HEK293 (cell line): ENCODE data around the gene NGB.

ENCODE experiments used
- CTCF ChIA-PET: fragments of 350-600 bp; formaldehyde crosslinking; extraction: SDS; loops from one replicate; lab custom pipeline; 2021; ENCODE audit warnings: antibody characterized with exemption; lab: Yijun Ruan, JAX
- POLR2A ChIA-PET: fragments of 300-600 bp; formaldehyde crosslinking; extraction: SDS; loops from one replicate; lab custom pipeline; 2020; ENCODE audit warnings: antibody characterized with exemption, inconsistent platforms; lab: Yijun Ruan, JAX
- H3K27ac ChIP-seq: fragments of 200-500 bp; sonication (Bioruptor generic); 2 replicates; pipeline ENCODE4 v1.5.1; 2014; ENCODE audit warnings: low read depth, low read length, control low read depth, inconsistent platforms; ENCODE audit errors: extremely low read depth
- H3K36me3 ChIP-seq, 2 experiments: fragments of 200-500 bp in 1 of 2; sonication (Bioruptor generic) in 1 of 2; 1 replicate in 1 of 2; 2 replicates in 1 of 2; pipeline ENCODE4 v1.5.1; 2014 to 2017; ENCODE audit warnings: inconsistent platforms in 2 of 2, low read length in 2 of 2; ENCODE audit not compliant: control insufficient read depth in 2 of 2, insufficient read depth in 1 of 2
- H3K4me1 ChIP-seq: fragments of 200-500 bp; sonication (Bioruptor generic); 2 replicates; pipeline ENCODE4 v1.5.1; 2014; ENCODE audit warnings: mild to moderate bottlenecking, low read length, inconsistent platforms; ENCODE audit not compliant: control insufficient read depth, insufficient read depth
- H3K4me3 ChIP-seq: 2 replicates; pipeline ENCODE4 v1.5.1; 2011; ENCODE audit warnings: low read depth, mild to moderate bottlenecking, control low read depth, low read length, moderate library complexity
- H3K9me3 ChIP-seq: fragments of 200-500 bp; sonication (Bioruptor generic); 2 replicates; pipeline ENCODE4 v1.5.1; 2014; ENCODE audit warnings: low read depth, low read length, inconsistent platforms; ENCODE audit not compliant: control insufficient read depth, insufficient read depth
- ZIC2 ChIP-seq: fragments of 450-650 bp; formaldehyde crosslinking; IDR thresholded peaks from 2 replicates; pipeline ENCODE4 v1.5.1; 2016; ENCODE audit warnings: missing biosample characterization, missing genetic modification characterization
- ZNF114 ChIP-seq: fragments of 450-650 bp; formaldehyde crosslinking; IDR thresholded peaks from 2 replicates; pipeline ENCODE4 v1.5.0; 2017; ENCODE audit warnings: missing biosample characterization, missing genetic modification characterization
- ZNF174 ChIP-seq: fragments of 450-650 bp; formaldehyde crosslinking; IDR thresholded peaks from 2 replicates; pipeline ENCODE4 v1.5.0; 2017; ENCODE audit warnings: missing biosample characterization, mild to moderate bottlenecking, missing genetic modification characterization
- ZNF175 ChIP-seq: fragments of 450-650 bp; formaldehyde crosslinking; IDR thresholded peaks from 2 replicates; pipeline ENCODE4 v1.5.1; 2016; ENCODE audit warnings: missing biosample characterization, missing genetic modification characterization
- ZNF23 ChIP-seq: fragments of 450-650 bp; formaldehyde crosslinking; IDR thresholded peaks from 2 replicates; pipeline ENCODE4 v1.5.1; 2016; ENCODE audit warnings: missing biosample characterization, missing genetic modification characterization, borderline replicate concordance
- ZNF341 ChIP-seq: fragments of 450-650 bp; formaldehyde crosslinking; IDR thresholded peaks from 2 replicates; pipeline ENCODE4; 2016; ENCODE audit warnings: low read depth, missing biosample characterization, missing genetic modification characterization
- ZNF549 ChIP-seq: fragments of 450-650 bp; IDR thresholded peaks from 2 replicates; pipeline ENCODE4 v1.5.1; 2018; ENCODE audit warnings: missing biosample characterization, missing genetic modification characterization, mild to moderate bottlenecking, inconsistent platforms, moderate library complexity
- ZNF571 ChIP-seq: fragments of 450-650 bp; formaldehyde crosslinking; IDR thresholded peaks from 2 replicates; pipeline ENCODE4 v1.5.0; 2017; ENCODE audit warnings: missing biosample characterization, missing genetic modification characterization
- ZNF629 ChIP-seq: fragments of 450-650 bp; formaldehyde crosslinking; IDR thresholded peaks from 2 replicates; pipeline ENCODE4 v1.5.1; 2017; ENCODE audit warnings: missing biosample characterization, missing genetic modification characterization
- ZNF660 ChIP-seq: fragments of 450-650 bp; IDR thresholded peaks from 2 replicates; pipeline ENCODE4 v1.5.1; 2018; ENCODE audit warnings: missing biosample characterization, mild to moderate bottlenecking, missing genetic modification characterization
- TF ChIP-seq, protein P1 (sequence below): fragments of 450-650 bp; formaldehyde crosslinking; IDR thresholded peaks from 2 replicates; pipeline ENCODE4 v1.5.1; 2016; ENCODE audit warnings: missing biosample characterization, missing genetic modification characterization
- TF ChIP-seq, protein P2 (sequence below): fragments of 450-650 bp; formaldehyde crosslinking; IDR thresholded peaks from 2 replicates; pipeline ENCODE4 v1.5.0; 2017; ENCODE audit warnings: missing biosample characterization, missing genetic modification characterization, borderline replicate concordance

The NGB gene

DNA sequence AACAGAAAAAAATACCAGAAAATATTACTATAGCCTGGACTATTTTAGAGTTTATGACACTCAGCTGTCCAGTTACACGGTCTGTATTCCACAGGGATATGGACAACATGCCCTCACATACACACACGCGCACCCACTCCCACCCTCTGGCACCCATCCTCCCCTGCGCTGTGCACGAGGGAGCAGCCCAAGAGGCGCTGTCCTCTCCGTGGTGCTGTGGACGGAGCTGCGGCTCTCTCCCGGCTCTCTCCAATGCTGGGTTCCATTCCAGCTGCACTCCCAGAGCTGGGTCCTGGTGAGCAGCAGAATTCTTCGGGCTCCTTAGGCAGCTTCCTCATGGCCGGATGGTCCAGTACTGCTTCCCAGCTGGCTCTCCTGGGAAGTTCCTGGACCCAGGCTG lies 6.0 kb upstream of the NGB start:
- POLR2A ChIA-PET, result interaction anchor here (0.6 kb wide), 1 partner anchor 287 kb away, joined by 3 read pairs; no protein-coding TSS in a partner anchor
- Histone ChIP-seq H3K4me1 (no peaks in the 10 kb centered on the region), H3K27ac (no peak overlapping the region), H3K4me3 (no peak overlapping the region), H3K9me3 (no peaks in the 10 kb centered on the region), H3K36me3 (peaks cover 0 to 45% of the 10 kb centered on the region in 2 experiments; a peak in 2 of 3 replicates)
- CTCF ChIA-PET, result interaction anchor here (0.5 to 1.1 kb wide), 4 partner anchors 31 to 125 kb away, joined by 3 to 4 read pairs (median 4); no protein-coding TSS in a partner anchor
- TF ChIP-seq, protein P1, sequence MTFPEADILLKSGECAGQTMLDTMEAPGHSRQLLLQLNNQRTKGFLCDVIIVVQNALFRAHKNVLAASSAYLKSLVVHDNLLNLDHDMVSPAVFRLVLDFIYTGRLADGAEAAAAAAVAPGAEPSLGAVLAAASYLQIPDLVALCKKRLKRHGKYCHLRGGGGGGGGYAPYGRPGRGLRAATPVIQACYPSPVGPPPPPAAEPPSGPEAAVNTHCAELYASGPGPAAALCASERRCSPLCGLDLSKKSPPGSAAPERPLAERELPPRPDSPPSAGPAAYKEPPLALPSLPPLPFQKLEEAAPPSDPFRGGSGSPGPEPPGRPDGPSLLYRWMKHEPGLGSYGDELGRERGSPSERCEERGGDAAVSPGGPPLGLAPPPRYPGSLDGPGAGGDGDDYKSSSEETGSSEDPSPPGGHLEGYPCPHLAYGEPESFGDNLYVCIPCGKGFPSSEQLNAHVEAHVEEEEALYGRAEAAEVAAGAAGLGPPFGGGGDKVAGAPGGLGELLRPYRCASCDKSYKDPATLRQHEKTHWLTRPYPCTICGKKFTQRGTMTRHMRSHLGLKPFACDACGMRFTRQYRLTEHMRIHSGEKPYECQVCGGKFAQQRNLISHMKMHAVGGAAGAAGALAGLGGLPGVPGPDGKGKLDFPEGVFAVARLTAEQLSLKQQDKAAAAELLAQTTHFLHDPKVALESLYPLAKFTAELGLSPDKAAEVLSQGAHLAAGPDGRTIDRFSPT (tag by site-specific recombination), result no peak
- TF ChIP-seq ZNF571 (tag by site-specific recombination) (no peak), ZNF341 (no peak)

DNA sequence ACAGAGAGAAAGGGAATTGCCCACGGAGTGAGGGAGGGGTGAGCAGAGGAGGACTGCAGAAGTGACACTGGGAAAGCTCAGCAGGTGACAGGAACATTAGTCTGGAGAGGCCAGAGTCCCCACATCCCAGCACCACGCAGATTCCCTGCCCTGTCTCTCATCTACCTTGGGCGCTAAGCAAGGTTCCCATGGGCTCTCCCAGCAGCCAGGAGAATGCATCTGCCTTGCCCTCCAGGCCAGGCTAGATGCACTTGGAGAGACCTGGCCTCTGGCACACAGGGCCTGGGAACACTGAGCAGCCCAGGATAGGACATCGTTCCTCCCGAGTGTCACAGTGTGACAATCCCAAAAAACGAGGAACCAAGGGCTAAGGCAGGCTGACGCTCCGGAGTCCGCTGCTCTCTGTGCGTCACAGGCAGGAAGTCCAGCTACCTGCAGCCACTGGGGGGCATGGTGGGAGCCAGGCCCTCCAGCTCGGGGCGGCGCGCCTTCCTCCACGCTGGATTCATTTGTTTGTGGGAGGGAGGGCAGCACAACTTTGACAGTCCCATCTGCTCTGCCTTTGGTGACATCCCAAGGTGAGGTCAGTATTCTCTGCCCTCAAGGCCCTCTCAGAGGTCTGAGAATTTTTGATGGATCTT lies 5.4 kb upstream of the NGB start:
- H3K36me3 ChIP-seq, result peaks cover 0 to 39% of the 10 kb centered on the region in 2 experiments; a peak in 2 of 3 replicates
- no peaks in the 10 kb centered on the region for H3K9me3 ChIP-seq
- ChIA-PET CTCF (interaction anchor here (0.5 to 0.8 kb wide), 5 partner anchors 31 to 222 kb away, joined by 3 to 6 read pairs (median 3); partner anchors contain the start of gene ISM2), POLR2A (interaction anchor here (0.6 kb wide), 1 partner anchor 288 kb away, joined by 3 read pairs; no protein-coding TSS in a partner anchor)
- no peak for TF ChIP-seq ZNF660 (tag by site-specific recombination)
- TF ChIP-seq, protein P2, sequence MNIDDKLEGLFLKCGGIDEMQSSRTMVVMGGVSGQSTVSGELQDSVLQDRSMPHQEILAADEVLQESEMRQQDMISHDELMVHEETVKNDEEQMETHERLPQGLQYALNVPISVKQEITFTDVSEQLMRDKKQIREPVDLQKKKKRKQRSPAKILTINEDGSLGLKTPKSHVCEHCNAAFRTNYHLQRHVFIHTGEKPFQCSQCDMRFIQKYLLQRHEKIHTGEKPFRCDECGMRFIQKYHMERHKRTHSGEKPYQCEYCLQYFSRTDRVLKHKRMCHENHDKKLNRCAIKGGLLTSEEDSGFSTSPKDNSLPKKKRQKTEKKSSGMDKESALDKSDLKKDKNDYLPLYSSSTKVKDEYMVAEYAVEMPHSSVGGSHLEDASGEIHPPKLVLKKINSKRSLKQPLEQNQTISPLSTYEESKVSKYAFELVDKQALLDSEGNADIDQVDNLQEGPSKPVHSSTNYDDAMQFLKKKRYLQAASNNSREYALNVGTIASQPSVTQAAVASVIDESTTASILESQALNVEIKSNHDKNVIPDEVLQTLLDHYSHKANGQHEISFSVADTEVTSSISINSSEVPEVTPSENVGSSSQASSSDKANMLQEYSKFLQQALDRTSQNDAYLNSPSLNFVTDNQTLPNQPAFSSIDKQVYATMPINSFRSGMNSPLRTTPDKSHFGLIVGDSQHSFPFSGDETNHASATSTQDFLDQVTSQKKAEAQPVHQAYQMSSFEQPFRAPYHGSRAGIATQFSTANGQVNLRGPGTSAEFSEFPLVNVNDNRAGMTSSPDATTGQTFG (tag by site-specific recombination), result no peak
- no peaks in the 10 kb centered on the region for H3K4me1 ChIP-seq
- H3K4me3 ChIP-seq, result no peak overlapping the region
- H3K27ac ChIP-seq, result no peak overlapping the region

DNA sequence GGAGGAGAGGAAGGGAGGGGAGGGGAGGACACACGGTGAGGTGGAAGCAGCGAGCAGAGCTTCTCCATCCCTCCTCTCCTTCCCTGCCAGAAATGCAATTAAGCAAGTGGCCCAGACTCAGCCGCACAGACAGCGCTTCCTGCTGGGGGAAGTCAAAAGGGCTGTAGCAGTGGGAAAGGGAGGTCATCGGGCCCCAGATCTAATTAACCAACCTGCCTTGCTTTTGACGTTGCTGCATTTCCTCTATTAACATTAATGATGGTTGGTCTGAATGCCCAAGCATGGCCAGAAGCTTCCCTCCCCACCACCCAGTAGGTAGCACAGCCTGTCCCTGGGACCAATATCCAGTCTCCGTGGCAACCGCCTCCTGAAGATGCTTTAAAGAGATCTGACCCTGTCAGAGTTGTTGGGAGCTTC lies 4.6 kb upstream of the NGB start:
- Histone ChIP-seq H3K9me3 (no peaks in the 10 kb centered on the region), H3K36me3 (peaks cover 0 to 37% of the 10 kb centered on the region in 2 experiments; a peak in 2 of 3 replicates), H3K4me3 (no peak overlapping the region), H3K4me1 (no peaks in the 10 kb centered on the region), H3K27ac (no peak overlapping the region)
- POLR2A ChIA-PET, result interaction anchor here (0.5 kb wide), 1 partner anchor 46 kb away, joined by 3 read pairs; no protein-coding TSS in a partner anchor
- CTCF ChIA-PET, result interaction anchor here (0.6 to 0.7 kb wide), 3 partner anchors 171 to 223 kb away, joined by 3 to 6 read pairs (median 3); partner anchors contain the start of gene ISM2
- TF ChIP-seq ZNF114 (tag by site-specific recombination) (no peak), ZNF549 (tag by site-specific recombination) (no peak), ZNF174 (tag by site-specific recombination) (no peak), ZNF175 (tag by site-specific recombination) (no peak), ZNF629 (tag by site-specific recombination) (no peak)

DNA sequence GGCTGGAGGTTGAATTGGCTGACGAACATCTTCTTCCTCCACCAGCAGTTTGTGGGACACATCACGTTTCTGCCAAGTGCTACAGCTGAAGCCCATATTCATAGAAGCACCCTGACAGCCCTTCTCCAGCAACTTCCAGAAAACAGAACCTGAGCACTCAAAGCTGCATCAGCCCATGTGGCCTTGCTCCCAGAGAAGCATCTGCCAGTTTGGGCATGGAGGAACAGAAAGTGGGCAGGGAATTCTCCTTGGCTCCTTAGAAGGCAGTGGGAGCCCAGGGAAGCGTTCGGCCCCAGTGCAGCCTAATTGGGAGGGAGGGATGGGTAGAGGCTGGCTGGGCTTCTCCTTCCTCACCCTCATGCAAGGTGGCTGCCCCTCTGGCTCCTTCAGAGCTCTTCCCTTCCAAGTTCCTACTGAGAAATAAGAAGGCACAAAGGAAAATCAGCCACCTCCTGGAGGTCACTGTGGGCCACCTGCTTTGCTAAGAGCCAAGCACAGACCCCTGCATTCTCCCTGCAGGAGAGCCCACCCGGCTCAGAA lies 4.1 kb upstream of the NGB start:
- CTCF ChIA-PET, result no interaction called here
- no peak overlapping the region for H3K4me3 ChIP-seq
- no peaks in the 10 kb centered on the region for H3K9me3 ChIP-seq
- no peak overlapping the region for H3K27ac ChIP-seq
- peak; percentile 64 for TF ChIP-seq ZIC2 (tag by site-specific recombination)
- TF ChIP-seq ZNF23 (tag by site-specific recombination), result no peak
- TF ChIP-seq, all 188 proteins: peak for 1
- peaks cover 0 to 34% of the 10 kb centered on the region in 2 experiments; a peak in 1 of 3 replicates for H3K36me3 ChIP-seq
- H3K4me1 ChIP-seq, result no peaks in the 10 kb centered on the region
- POLR2A ChIA-PET, result interaction anchor here (0.5 kb wide), 1 partner anchor 46 kb away, joined by 3 read pairs; no protein-coding TSS in a partner anchor
